Lower lobe of right lung (tissue), 2 donors: ENCODE data around the gene NT5DC2. TPM values are rescaled to one million over a fixed set of nuclear protein-coding genes. Genes with fewer than 3 reads are reported as not detected.

Experiments
- ATAC-seq, 2 donors: fragments of 200-7000 bp; cut with Tn5 transposase; one replicate each; pipeline ENCODE4 v1.9.1; 2020 to 2022; ENCODE audit warnings: mild to moderate bottlenecking in 2 of 2, moderate library complexity in 2 of 2
- DNase-seq: peaks from one replicate; pipeline ENCODE4 v3.0.0-alpha.2; 2020
- H3K27ac ChIP-seq: fragments of 200-600 bp; one replicate; pipeline ENCODE4 v1.8.0; 2022
- H3K27me3 ChIP-seq: fragments of 200-600 bp; one replicate; pipeline ENCODE4 v1.8.0; 2022; ENCODE audit warnings: low read depth
- H3K36me3 ChIP-seq: fragments of 200-600 bp; one replicate; pipeline ENCODE4 v1.8.0; 2022; ENCODE audit warnings: mild to moderate bottlenecking
- H3K4me1 ChIP-seq: fragments of 200-600 bp; one replicate; pipeline ENCODE4 v1.8.0; 2022
- H3K4me3 ChIP-seq: fragments of 200-600 bp; one replicate; pipeline ENCODE4 v1.8.0; 2022; ENCODE audit warnings: mild to moderate bottlenecking
- H3K9me3 ChIP-seq: fragments of 200-600 bp; one replicate; pipeline ENCODE4 v1.8.0; 2022
- intact Hi-C: fragments of 100-400 bp; cut with DNase I; formaldehyde crosslinking; loops from one replicate; pipeline ENCODE4 v1.11.0; 2022
- total RNA-seq: library from RNA; stranded (reverse); fragmentation: NEBNext Ultra II Directional; extraction: Animal tissue kit (Norgen Biotek cat#: 25700); gene quantifications from one replicate; pipeline ENCODE4 v1.2.1, GENCODE V29; 2021
- TF ChIP-seq, protein P1 (sequence below): fragments of 200-600 bp; IDR thresholded peaks from one replicate; pipeline ENCODE4 v1.8.0; 2022; ENCODE audit warnings: antibody characterized with exemption, mild to moderate bottlenecking
- donor health status: DM: no; HTN: yes; CAD: no; lungs with severe emphysema.

Gene NT5DC2
- total RNA-seq, 1 donor from 2014 or later, result 28.5 TPM

DNA sequence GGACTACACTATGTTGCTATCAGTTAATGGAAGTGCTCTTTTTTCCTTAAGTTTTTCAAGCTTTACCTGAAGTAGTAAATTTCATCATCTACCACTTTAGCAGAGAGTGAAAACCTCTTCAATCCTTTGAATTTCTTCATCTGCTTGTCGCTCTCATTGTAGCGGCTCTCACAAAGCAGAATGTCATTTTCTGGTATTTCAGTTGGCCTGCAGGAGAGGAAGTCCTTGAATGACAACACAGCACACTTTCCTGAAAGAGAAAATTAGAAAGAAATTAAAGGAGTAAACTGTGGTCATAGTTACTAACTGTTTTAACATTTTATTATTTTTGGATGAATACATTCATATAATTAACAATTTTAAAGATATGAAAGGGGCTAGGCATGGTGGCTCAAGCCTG is 30.3 kb upstream of the NT5DC2 start:
- ATAC-seq, result peak; percentile 69 to 84
- Histone ChIP-seq H3K27me3 (no peaks in the 10 kb centered on the region), H3K9me3 (no peaks in the 10 kb centered on the region), H3K36me3 (peaks cover 73% of the 10 kb centered on the region), H3K4me1 (peaks cover 9% of the 10 kb centered on the region), H3K27ac (peak overlapping the region; percentile 26), H3K4me3 (no peak overlapping the region)
- TF ChIP-seq, protein P1, sequence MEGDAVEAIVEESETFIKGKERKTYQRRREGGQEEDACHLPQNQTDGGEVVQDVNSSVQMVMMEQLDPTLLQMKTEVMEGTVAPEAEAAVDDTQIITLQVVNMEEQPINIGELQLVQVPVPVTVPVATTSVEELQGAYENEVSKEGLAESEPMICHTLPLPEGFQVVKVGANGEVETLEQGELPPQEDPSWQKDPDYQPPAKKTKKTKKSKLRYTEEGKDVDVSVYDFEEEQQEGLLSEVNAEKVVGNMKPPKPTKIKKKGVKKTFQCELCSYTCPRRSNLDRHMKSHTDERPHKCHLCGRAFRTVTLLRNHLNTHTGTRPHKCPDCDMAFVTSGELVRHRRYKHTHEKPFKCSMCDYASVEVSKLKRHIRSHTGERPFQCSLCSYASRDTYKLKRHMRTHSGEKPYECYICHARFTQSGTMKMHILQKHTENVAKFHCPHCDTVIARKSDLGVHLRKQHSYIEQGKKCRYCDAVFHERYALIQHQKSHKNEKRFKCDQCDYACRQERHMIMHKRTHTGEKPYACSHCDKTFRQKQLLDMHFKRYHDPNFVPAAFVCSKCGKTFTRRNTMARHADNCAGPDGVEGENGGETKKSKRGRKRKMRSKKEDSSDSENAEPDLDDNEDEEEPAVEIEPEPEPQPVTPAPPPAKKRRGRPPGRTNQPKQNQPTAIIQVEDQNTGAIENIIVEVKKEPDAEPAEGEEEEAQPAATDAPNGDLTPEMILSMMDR, result no peak
- intact Hi-C loops, result no loop called here
- DNase-seq, result no peak

DNA sequence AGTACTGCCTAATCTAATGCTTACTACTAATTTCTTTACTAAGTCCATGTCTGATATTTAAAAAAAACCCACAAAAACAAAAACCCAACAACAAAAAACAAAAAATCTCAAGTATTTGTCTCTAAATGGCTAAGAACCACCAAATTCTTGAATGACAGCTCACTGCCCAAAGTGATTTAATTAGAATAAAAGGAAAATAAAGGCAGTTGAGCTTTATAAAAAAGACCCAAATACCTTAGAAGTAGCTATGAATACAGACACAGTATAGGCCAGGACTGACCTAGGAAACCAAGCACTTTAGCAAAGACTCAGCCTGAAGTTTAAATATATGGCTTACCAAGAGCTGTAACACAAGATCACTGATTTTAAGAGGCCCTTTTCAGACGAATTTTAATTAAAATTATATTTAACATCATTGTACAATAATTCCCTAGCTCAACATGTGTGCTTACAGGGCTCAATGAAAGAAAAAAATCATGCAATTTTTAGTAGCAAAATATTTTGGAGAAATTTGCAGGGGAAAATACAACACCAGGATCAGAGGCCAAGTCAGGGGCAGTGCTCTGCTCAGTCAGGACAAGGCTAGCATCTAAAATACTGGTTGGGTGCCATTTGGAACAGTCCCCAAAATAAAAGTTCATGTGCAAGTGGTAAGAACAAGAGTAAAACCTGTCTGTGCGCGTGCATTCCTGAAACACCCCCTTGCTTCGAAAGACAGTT is 27.5 kb upstream of the NT5DC2 start:
- no peak for ATAC-seq
- Histone ChIP-seq H3K27me3 (no peaks in the 10 kb centered on the region), H3K36me3 (peaks cover 79% of the 10 kb centered on the region), H3K27ac (no peak overlapping the region), H3K4me1 (peaks cover 9% of the 10 kb centered on the region), H3K9me3 (no peaks in the 10 kb centered on the region), H3K4me3 (no peak overlapping the region)
- intact Hi-C loops, result no loop called here
- TF ChIP-seq, protein P1, result no peak
- DNase-seq, result no peak

DNA sequence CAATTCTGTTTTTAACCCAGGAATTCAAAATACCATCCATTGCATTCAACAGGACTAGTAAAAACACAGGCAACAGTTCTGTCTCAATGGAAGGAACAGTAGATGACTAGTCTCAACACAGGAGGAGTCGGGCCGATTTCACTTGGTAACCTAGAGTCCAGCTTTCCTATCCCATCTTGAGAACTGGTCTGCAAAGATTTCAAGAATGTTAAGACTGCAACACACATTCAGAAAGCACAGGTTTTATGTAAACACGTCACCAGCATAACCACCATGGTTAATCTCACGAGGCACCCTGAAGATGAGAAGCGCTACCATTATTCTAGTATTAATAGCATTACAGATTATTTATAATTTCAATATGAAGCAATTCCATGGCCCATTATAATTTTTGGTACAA is 24.8 kb upstream of the NT5DC2 start:
- intact Hi-C loops, result no loop called here
- TF ChIP-seq, protein P1, result no peak

DNA sequence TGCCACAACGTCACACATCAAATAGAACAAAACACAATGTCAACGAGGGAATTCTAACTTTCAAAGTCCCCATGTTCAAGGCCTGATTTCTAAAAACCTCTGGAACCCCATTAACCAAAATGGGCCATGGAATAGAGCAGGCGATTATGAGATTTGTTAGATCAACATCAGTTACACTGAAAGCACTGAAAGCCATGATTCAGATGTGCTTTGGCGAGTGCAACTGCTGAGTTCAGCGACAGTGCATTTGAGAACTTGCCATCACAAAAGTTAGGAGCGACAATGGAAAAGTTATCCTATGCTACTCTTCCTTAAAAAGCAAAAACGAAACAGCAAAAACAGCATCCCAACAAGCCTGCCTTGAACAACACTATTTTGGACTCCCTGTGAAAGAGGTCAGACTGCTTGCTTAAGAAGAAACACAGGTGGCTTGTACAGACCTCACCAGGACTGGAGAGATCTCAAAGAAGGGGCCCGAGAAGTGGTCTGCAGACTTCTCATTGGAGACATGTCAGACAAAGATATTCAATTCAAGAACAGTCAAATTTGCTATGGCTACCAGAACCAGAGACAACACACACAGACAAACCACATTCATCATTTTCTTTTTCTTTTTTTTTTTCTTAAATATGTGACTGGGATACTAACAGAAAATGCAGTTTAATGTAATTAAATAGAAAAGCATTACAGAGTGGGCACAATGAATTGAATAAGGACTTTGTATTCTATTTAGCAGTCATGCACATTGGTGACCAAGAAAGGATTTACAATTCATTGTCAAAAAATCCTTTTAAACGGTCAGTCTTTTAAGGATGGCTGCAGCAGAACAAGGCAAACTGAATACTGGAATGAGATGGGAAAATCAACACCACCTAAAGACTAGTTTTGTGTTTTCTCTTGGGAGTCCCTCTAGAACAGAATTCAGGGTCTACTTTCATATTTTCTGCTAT is 23.6 kb upstream of the NT5DC2 start:
- intact Hi-C loops, result no loop called here
- peaks cover 83% of the 10 kb centered on the region for H3K36me3 ChIP-seq
- H3K27me3 ChIP-seq, result no peaks in the 10 kb centered on the region
- TF ChIP-seq, protein P1, result no peak
- no peaks in the 10 kb centered on the region for H3K4me1 ChIP-seq
- DNase-seq (no peak), ATAC-seq (no peak)
- no peak overlapping the region for H3K4me3 ChIP-seq
- H3K27ac ChIP-seq, result no peak overlapping the region
- no peaks in the 10 kb centered on the region for H3K9me3 ChIP-seq

More for the DNA sequence above, 24.8 kb upstream of the NT5DC2 start:
- H3K4me3 ChIP-seq, result no peak overlapping the region
- H3K4me1 ChIP-seq, result peaks cover 5% of the 10 kb centered on the region
- H3K9me3 ChIP-seq, result no peaks in the 10 kb centered on the region
- no peak overlapping the region for H3K27ac ChIP-seq
- no peaks in the 10 kb centered on the region for H3K27me3 ChIP-seq
- H3K36me3 ChIP-seq, result peaks cover 83% of the 10 kb centered on the region
- ATAC-seq, result no peak
- DNase-seq, result no peak

DNA sequence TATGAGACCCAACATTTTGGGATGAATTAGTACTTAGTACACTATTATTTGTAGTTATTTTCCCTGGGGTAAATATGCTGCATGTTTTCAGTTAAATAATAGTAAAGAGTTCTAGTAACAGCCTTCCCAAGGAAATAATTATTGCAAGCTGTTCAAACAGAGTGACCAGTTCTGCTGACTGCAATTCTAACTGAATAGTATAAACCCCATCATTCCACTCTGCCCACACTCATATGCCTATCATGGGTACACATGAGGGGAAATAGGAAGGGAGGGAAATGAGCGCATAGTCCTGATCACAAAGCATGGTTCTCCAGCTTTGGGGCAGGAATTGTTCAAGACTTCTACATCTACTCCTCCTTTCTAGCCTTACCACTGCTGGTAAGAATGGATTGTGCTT is 21.4 kb upstream of the NT5DC2 start:
- Histone ChIP-seq H3K27me3 (no peaks in the 10 kb centered on the region), H3K4me3 (no peak overlapping the region), H3K9me3 (no peaks in the 10 kb centered on the region), H3K4me1 (no peaks in the 10 kb centered on the region), H3K27ac (no peak overlapping the region), H3K36me3 (peaks cover 83% of the 10 kb centered on the region)
- TF ChIP-seq, protein P1, result no peak
- intact Hi-C loops, result no loop called here
- ATAC-seq, result no peak
- no peak for DNase-seq
